Measurements from ENCODE around the gene CCDC57.

Gene CCDC57

DNA sequence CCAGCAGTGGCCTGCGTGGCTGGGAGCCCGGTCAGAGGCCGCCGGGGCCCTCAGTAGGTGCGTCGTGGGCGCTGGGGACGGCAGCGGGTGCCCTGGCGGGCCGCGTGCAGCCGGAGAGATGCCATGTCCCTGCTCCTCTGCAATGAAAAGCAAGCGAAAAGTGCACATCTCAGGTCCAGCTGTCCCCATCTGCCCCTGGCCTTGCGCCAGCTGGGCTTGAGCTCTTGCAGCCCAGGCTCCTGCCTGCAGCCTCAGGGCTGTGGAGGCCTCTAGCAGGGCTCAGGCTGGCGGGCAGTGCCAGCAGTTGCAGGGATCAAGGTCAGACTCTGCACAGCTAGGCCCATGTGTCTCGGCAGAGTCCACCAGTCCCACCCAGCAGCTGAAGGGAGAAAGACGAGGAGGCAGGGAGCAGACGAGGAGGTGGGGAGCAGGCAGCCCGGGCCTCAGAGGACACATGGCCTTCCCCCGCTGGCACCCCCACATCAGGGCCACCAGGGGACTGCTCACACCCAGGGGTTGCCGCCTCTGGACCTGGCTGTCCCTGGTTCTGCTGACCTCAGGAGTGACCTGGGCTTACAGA, 27.4 kb upstream of the CCDC57 start:
- Histone ChIP-seq H3K27me3 (ENCODE audit: low read depth, low read length) (peaks cover 5% of the 10 kb centered on the region), H4K20me1 (ENCODE audit: insufficient read depth, low read length) (0 out of 2 replicates have a peak, but pooled peaks cover 8% of the 10 kb centered on the region), H2AFZ (ENCODE audit: low read depth, low read length) (no peak overlapping the region), H3K9me3 (ENCODE audit: insufficient read depth, low read length) (no peaks in the 10 kb centered on the region), H3K79me2 (ENCODE audit: low read length) (no peaks in the 10 kb centered on the region), H3K9ac (ENCODE audit: low read length) (no peak overlapping the region), H3K4me2 (ENCODE audit: low read length) (no peak overlapping the region), H3K4me3 (ENCODE audit: low read length) (no peak overlapping the region), H3K27ac (ENCODE audit: low read length) (no peak overlapping the region), H3K4me1 (ENCODE audit: low read length) (peaks cover 12% of the 10 kb centered on the region), H3K36me3 (replicated peaks; ENCODE audit: low read depth, low read length) (peaks cover 16% of the 10 kb centered on the region)
- no peak for TF ChIP-seq EZH2phosphoT487 (IDR thresholded peaks at IDR 0.05; ENCODE audit: low read depth)
- TF ChIP-seq, protein P1, sequence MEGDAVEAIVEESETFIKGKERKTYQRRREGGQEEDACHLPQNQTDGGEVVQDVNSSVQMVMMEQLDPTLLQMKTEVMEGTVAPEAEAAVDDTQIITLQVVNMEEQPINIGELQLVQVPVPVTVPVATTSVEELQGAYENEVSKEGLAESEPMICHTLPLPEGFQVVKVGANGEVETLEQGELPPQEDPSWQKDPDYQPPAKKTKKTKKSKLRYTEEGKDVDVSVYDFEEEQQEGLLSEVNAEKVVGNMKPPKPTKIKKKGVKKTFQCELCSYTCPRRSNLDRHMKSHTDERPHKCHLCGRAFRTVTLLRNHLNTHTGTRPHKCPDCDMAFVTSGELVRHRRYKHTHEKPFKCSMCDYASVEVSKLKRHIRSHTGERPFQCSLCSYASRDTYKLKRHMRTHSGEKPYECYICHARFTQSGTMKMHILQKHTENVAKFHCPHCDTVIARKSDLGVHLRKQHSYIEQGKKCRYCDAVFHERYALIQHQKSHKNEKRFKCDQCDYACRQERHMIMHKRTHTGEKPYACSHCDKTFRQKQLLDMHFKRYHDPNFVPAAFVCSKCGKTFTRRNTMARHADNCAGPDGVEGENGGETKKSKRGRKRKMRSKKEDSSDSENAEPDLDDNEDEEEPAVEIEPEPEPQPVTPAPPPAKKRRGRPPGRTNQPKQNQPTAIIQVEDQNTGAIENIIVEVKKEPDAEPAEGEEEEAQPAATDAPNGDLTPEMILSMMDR (IDR thresholded peaks at IDR 0.05; ENCODE audit: low read depth, low read length), result no peak

DNA sequence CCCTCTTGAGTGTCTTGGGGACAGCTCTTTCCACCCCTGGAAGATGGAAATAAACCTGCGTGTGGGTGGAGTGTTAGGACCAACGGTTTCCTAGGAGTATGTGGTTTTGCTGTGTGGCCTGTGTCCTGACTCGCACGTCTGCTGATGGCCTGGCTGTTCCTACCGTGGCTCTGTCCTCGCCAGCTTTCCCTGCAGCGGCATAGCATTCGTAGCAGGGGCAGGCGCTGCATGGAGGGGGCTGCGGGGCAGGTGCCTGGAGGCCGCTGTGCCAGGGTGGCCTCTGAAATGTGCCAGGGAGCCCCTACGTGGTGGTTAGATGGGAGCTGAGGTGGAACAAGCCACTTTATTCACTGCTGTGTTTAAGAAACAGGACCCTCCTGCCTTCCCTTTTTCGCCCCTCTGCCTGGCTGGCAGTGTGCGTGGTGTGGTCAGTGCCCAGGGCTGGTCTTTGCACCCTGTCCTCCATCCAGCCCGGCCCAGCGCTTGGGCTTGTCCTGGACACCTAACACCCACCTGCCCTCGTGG, 26.8 kb upstream of the CCDC57 start:
- H3K27me3 ChIP-seq (ENCODE audit: low read depth, low read length), result peaks cover 10% of the 10 kb centered on the region
- H3K79me2 ChIP-seq (ENCODE audit: low read length), result no peaks in the 10 kb centered on the region
- no peak overlapping the region for H2AFZ ChIP-seq (ENCODE audit: low read depth, low read length)
- H3K36me3 ChIP-seq (replicated peaks; ENCODE audit: low read depth, low read length), result peaks cover 10% of the 10 kb centered on the region
- H3K4me3 ChIP-seq (ENCODE audit: low read length), result no peak overlapping the region
- H3K27ac ChIP-seq (ENCODE audit: low read length), result no peak overlapping the region
- H3K9me3 ChIP-seq (ENCODE audit: insufficient read depth, low read length), result no peaks in the 10 kb centered on the region
- H3K9ac ChIP-seq (ENCODE audit: low read length), result no peak overlapping the region
- TF ChIP-seq, protein P1 (IDR thresholded peaks at IDR 0.05; ENCODE audit: low read depth, low read length), result no peak
- TF ChIP-seq EZH2phosphoT487 (IDR thresholded peaks at IDR 0.05; ENCODE audit: low read depth), result no peak
- no peak overlapping the region for H3K4me2 ChIP-seq (ENCODE audit: low read length)
- H3K4me1 ChIP-seq (ENCODE audit: low read length), result peaks cover 12% of the 10 kb centered on the region
- 0 out of 2 replicates have a peak, but pooled peaks cover 8% of the 10 kb centered on the region for H4K20me1 ChIP-seq (ENCODE audit: insufficient read depth, low read length)

DNA sequence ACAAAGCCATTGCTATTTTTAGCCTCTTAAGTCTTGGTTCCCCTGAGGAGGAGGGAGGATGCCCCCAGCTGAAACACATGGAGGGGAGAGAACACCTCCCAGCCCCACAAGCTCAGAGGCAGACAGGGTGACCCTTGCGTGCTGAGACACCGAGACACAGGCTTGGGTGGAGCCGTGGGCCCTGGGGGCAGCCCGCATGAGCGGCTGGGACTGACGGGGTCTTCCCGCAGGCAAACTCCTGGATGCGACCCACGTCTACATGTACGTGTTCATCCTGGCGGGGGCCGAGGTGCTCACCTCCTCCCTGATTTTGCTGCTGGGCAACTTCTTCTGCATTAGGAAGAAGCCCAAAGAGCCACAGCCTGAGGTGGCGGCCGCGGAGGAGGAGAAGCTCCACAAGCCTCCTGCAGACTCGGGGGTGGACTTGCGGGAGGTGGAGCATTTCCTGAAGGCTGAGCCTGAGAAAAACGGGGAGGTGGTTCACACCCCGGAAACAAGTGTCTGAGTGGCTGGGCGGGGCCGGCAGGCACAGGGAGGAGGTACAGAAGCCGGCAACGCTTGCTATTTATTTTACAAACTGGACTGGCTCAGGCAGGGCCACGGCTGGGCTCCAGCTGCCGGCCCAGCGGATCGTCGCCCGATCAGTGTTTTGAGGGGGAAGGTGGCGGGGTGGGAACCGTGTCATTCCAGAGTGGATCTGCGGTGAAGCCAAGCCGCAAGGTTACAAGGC, 26.0 kb upstream of the CCDC57 start:
- no peaks in the 10 kb centered on the region for H3K9me3 ChIP-seq (ENCODE audit: insufficient read depth, low read length)
- no peak overlapping the region for H3K9ac ChIP-seq (ENCODE audit: low read length)
- TF ChIP-seq EZH2phosphoT487 (IDR thresholded peaks at IDR 0.05; ENCODE audit: low read depth), result no peak
- TF ChIP-seq, protein P1 (IDR thresholded peaks at IDR 0.05; ENCODE audit: low read depth, low read length), result no peak
- no peak overlapping the region for H3K27ac ChIP-seq (ENCODE audit: low read length)
- no peaks in the 10 kb centered on the region for H3K79me2 ChIP-seq (ENCODE audit: low read length)
- no peak overlapping the region for H3K4me2 ChIP-seq (ENCODE audit: low read length)
- no peak overlapping the region for H2AFZ ChIP-seq (ENCODE audit: low read depth, low read length)
- no peak overlapping the region for H3K4me3 ChIP-seq (ENCODE audit: low read length)
- 0 out of 2 replicates have a peak, but pooled peaks cover 4% of the 10 kb centered on the region for H4K20me1 ChIP-seq (ENCODE audit: insufficient read depth, low read length)
- peaks cover 16% of the 10 kb centered on the region for H3K27me3 ChIP-seq (ENCODE audit: low read depth, low read length)
- peaks cover 3% of the 10 kb centered on the region for H3K36me3 ChIP-seq (replicated peaks; ENCODE audit: low read depth, low read length)
- peaks cover 12% of the 10 kb centered on the region for H3K4me1 ChIP-seq (ENCODE audit: low read length)

DNA sequence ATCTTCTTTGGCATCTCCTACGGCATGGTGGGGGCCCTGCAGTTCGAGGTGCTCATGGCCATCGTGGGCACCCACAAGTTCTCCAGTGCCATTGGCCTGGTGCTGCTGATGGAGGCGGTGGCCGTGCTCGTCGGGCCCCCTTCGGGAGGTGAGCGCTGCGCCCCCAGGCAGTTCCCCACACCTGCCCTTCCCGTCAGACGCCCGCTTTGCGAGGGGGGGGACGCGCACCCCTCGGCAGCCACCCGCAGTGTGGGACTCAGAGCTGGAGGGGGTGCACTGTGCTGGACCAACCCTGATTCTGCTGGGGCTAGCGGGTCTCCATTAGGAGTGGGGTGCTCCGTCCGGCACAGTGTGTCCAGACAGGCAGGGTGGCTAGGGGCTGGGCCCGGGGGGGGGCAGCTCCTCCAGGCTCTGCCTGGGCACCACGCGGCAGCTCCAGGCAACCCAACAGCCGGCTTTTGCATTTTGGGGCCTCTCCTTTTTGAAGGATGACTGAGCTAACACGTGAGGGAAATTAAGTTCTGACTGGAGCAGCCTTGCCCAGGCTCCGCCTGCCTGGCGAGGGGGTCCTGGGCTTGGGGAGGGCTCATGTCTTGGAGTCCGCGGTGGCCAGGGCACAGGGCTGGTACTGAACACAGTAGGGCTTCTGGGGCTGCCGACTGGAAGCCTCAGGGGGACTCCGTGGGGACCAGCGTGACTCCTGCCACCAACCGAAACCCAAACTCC, 25.3 kb upstream of the CCDC57 start:
- Histone ChIP-seq H3K9ac (ENCODE audit: low read length) (no peak overlapping the region), H3K4me2 (ENCODE audit: low read length) (no peak overlapping the region), H4K20me1 (ENCODE audit: insufficient read depth, low read length) (0 out of 2 replicates have a peak, but pooled peaks cover 4% of the 10 kb centered on the region), H3K4me3 (ENCODE audit: low read length) (no peak overlapping the region), H3K36me3 (replicated peaks; ENCODE audit: low read depth, low read length) (no peaks in the 10 kb centered on the region), H3K4me1 (ENCODE audit: low read length) (peaks cover 12% of the 10 kb centered on the region), H3K27me3 (ENCODE audit: low read depth, low read length) (peaks cover 19% of the 10 kb centered on the region), H3K27ac (ENCODE audit: low read length) (no peak overlapping the region), H3K9me3 (ENCODE audit: insufficient read depth, low read length) (no peaks in the 10 kb centered on the region), H3K79me2 (ENCODE audit: low read length) (no peaks in the 10 kb centered on the region), H2AFZ (ENCODE audit: low read depth, low read length) (no peak overlapping the region)
- TF ChIP-seq EZH2phosphoT487 (IDR thresholded peaks at IDR 0.05; ENCODE audit: low read depth), result no peak
- TF ChIP-seq, protein P1 (IDR thresholded peaks at IDR 0.05; ENCODE audit: low read depth, low read length), result no peak

Data from OCI-LY3 (cell line).